Measurements from ENCODE around the gene MED22. TPM values are rescaled to one million over a fixed set of nuclear protein-coding genes. Genes with fewer than 3 reads are reported as not detected.

MED22 gene
- total RNA-seq, 1 experiment from 2014 or later = 26.2 TPM

- in situ Hi-C loops (cut with HindIII; ENCODE audit: low pct_unique_long_range_greater_than_20kb, low sequenced_read_pairs) = no loop called here
Measured at GRCh38 chr9:133340256-133340655, 7.7 kb downstream of the MED22 start.

GRCh38 chr9:133339641-133340040, 8.3 kb downstream of the MED22 start:
- intact Hi-C loops (cut with micrococcal nuclease; ENCODE audit: unreplicated experiment) = no loop called here
- Histone ChIP-seq H3K27me3 (ENCODE audit: control insufficient read depth, insufficient read depth, low read length) (no peaks in the 10 kb centered on the region), H3K4me3 (ENCODE audit: low read depth in 2 of 2, low read length in 2 of 2) (no peak overlapping the region), H3K27ac (ENCODE audit: low read length) (no peak overlapping the region), H3K4me1 (ENCODE audit: control insufficient read depth, insufficient read depth, low read length) (peaks cover 2% of the 10 kb centered on the region), H3K9me3 (ENCODE audit: control insufficient read depth, insufficient read depth, low read depth, low read length) (no peaks in the 10 kb centered on the region), H3K36me3 (ENCODE audit: control insufficient read depth, insufficient read depth, low read length) (peaks cover 4% of the 10 kb centered on the region)
- DNase-seq (ENCODE audit: low read depth, low spot score) = no peak
- ChIA-PET POLR2A (interaction anchor here (0.6 kb wide), 1 partner anchor 44 kb away, joined by 14 read pairs; no protein-coding TSS in a partner anchor), CTCF (no interaction called here)
- TF ChIP-seq POLR2AphosphoS5 (IDR thresholded peaks at IDR 0.05; ENCODE audit: low read depth, low read length) = no peak
- no peak for TF ChIP-seq TCF7L2 (IDR thresholded peaks at IDR 0.05; ENCODE audit: low read depth, low read length)
- TF ChIP-seq SIN3A (IDR thresholded peaks at IDR 0.05; ENCODE audit: borderline replicate concordance, insufficient read depth, low read depth, low read length) = no peak
- TF ChIP-seq REST (IDR thresholded peaks at IDR 0.05; ENCODE audit: insufficient read depth in 1 of 2, low read depth in 2 of 2, low read length in 1 of 2) = no peak
- TF ChIP-seq CTCF (IDR thresholded peaks at IDR 0.05) = no peak
- BruUV-seq (replicated peaks) = no TSS peak
- no peak for ATAC-seq
- in situ Hi-C loops (cut with HindIII; ENCODE audit: low pct_unique_long_range_greater_than_20kb, low sequenced_read_pairs) = no loop called here

More at GRCh38 chr9:133340256-133340655, 7.7 kb downstream of the MED22 start:
- intact Hi-C loops (cut with micrococcal nuclease; ENCODE audit: unreplicated experiment) = no loop called here
- no peaks in the 10 kb centered on the region for H3K9me3 ChIP-seq (ENCODE audit: control insufficient read depth, insufficient read depth, low read depth, low read length)
- CTCF ChIA-PET = no interaction called here
- peaks cover 3% of the 10 kb centered on the region for H3K36me3 ChIP-seq (ENCODE audit: control insufficient read depth, insufficient read depth, low read length)
- no peak overlapping the region for H3K4me3 ChIP-seq (ENCODE audit: low read depth in 2 of 2, low read length in 2 of 2)
- TF ChIP-seq TCF7L2 (IDR thresholded peaks at IDR 0.05; ENCODE audit: low read depth, low read length) = no peak
- TF ChIP-seq SIN3A (IDR thresholded peaks at IDR 0.05; ENCODE audit: borderline replicate concordance, insufficient read depth, low read depth, low read length) = no peak
- no peak for TF ChIP-seq CTCF (IDR thresholded peaks at IDR 0.05)
- no peak for TF ChIP-seq REST (IDR thresholded peaks at IDR 0.05; ENCODE audit: insufficient read depth in 1 of 2, low read depth in 2 of 2, low read length in 1 of 2)
- no peak for TF ChIP-seq POLR2AphosphoS5 (IDR thresholded peaks at IDR 0.05; ENCODE audit: low read depth, low read length)
- H3K27me3 ChIP-seq (ENCODE audit: control insufficient read depth, insufficient read depth, low read length) = no peaks in the 10 kb centered on the region
- DNase-seq (ENCODE audit: low read depth, low spot score) (no peak), ATAC-seq (no peak)
- BruUV-seq (replicated peaks) = no TSS peak
- H3K4me1 ChIP-seq (ENCODE audit: control insufficient read depth, insufficient read depth, low read length) = no peaks in the 10 kb centered on the region; the same call in 1 of the 2 replicates
- POLR2A ChIA-PET = no interaction called here
- H3K27ac ChIP-seq (ENCODE audit: low read length) = no peak overlapping the region
